ENCODE data around the gene EPB41L2.
"Not testable (repeated sequence)": the region's sequence is repeated elsewhere in the genome, so short reads cannot be mapped to it uniquely, and the experiment has no call there.

Gene EPB41L2

DNA sequence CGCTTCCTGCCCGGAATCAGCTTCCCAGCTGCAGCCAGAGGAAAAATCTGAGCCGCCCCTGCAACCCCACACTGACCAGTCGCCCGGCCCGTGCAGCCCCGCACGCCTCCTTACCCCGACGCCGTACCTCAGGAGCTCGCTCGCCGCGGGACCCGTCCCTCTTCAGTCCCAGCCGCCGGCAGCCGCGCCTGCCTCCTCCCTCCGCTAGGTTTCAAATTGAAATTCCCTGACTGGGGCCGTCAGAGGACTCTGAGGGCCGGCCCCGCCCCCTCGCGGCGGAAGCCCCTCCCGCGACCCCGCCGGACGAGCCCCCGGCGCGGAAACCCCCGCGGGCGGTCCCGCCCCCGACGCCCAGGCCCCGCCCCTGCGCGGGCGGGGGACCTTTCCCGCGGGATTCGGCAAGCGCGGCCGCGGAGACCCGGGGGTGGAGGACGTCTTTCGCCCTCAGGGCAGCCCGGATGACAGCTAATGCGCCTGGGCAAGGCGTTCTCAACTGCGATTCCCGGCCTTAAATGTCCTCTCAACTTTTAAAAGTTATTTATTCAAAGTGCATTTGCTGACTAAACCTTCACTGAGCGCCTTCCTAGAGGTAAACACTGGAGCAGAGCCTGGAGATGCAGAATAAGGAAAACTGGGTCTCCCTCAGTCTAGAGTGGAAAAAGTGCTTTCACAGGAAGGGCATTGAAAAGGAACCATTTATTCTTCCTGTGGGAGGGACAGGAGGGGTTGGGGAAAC is at the start of gene EPB41L2:
Gene EPB41L2 (minus strand): TSS at position 218 of the 736 bp plus-strand sequence. CDS start 106,760 bp downstream, outside the sequence.
- peak; percentile 70 for DNase-seq (ENCODE audit: low read depth, low spot score)

DNA sequence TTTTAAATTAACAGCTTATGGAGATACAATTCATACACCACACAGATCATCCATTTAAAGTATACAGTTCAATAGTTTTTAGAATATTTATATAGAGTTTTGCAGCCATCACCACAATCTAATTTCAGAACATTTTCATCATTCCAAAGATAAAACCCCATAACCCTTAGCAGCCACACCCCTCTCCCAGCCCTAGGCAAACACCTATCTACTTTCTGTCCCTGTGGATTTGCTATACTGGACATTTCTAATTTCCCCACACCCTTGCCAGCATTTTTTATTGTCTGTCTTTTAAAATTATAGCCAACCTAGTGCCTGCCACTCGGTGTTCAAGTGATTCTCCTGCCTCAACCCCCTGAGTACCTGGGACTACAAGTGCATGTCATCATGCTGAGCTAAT is 49.2 kb upstream of the EPB41L2 start:
- no peak for DNase-seq (ENCODE audit: low read depth, low spot score)

DNA sequence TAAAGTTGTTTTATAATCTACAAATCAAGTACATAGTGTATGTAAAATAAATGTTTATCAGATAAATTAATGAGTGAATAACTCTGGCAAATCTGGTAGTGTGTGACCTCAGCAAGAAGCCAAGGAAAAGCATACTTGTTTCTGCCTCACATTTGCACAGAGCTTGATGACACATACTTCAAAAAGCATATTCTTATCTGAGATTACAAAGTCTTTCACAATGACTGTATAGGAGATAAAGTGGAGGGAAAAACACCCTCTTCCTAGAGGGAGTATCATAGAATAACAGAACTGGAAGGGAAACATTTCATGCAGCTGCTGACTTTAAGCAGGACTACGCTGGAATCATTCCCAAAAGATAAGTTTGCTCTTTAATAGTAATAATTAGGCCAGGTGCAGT is 44.1 kb upstream of the EPB41L2 start:
- no peak for DNase-seq (ENCODE audit: low read depth, low spot score)

DNA sequence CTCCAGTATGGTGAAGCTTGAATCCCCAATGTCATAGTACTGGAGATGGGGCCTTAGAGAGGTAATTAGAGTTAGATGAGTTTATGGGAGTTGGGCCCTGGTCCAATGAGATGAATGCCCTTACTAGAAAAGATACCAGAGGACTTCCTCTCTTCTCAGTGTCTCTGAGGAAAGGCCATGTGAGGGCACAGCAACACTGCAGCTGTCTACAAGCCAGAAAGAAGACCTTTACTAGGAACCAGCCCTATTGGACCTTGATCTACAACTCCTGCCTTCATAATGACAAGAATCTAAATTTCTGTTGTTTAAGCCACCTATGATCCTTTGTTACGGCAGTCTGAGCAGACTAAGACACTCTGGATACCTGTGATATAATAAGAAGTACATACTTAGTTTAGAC is 40.9 kb upstream of the EPB41L2 start:
- DNase-seq (ENCODE audit: low read depth, low spot score) = no peak

DNA sequence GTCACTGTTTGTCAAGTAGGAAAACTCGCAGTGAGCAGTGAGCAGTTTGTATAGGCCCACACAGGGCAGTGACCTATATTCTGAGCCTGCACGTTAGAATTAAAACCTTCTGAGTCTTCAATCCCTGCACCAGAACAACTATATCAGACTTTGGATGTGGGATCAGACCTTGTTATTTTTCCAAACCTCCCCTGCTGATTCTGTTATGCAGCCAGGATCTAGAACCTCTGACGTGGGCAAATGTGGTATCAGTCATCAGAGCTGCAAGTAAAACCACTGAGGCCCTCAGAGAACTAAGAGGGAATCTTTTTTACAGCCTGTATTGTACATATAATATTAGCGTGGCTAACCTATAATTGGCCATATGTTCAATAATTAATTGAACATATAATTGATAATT is 40.3 kb upstream of the EPB41L2 start:
- DNase-seq (ENCODE audit: low read depth, low spot score) = peak; percentile 78

DNA sequence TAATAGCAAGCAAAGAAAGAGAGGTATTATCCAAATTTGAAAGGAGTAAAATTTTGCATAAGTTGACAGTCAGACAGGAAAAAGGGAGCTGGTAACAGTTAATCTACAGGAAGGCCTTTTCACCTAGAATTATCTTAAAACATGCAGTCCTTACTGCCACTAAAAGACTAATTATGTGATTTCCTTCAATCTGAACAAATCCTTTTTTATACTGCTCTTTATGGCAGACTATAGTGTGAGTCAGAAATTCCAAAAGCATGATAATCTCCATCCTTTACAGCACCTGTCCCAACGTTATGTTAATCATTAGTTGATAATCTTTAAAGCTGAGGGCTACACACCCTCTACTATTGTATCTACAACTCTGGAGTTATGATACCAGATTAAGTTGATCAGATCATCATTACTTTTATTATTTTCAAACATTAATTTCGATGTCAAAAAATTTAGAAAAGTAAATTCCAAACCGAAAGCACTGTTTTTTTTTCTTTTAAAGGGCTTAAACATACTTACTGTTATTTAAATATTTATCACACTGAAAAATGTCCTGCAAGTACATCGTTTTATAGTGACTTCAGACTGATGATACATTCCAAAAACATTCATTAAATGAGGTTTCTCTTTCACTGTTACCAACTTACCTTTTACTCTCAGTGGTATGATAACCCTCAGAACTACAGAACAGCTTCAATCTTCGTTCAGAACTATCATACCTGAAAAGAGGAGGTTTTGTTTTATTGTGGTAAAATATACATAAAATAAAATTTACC is 39.1 kb upstream of the EPB41L2 start:
- no peak for DNase-seq (ENCODE audit: low read depth, low spot score)

DNA sequence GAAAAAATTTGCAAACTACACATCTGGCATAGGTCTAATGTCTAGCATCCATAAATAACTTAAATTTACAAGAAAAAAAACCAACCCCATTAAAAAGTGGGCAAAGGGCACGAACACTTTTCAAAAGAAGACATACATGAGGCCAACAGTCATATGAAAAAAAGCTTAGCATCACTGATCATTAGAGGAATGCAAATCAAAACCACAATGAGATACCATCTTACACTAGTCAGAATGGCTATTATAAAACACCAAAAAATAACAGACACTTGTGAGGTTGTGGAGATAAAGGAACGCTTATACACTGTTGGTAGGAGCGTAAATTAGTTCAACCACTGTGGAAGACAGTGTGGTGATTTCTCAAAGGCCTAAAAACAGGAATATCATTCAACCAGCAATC is 33.7 kb upstream of the EPB41L2 start:
- no peak for DNase-seq (ENCODE audit: low read depth, low spot score)

DNA sequence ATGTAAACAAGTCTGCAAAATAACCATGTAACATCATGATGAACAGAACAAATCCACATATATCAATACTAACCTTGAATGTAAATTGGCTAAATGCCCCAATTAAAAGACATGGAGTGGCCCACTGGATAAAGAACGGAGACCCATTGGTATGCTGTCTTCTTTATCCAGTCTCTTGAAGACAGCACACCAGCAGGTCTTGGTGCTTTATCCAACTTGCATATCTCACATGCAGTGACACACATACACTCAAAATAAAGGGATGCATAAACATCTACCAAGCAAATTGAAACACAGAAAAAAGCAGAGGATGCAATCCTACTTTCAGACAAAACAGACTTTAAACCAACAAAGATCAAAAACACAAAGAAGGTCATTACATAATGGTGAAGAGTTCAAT is 30.3 kb upstream of the EPB41L2 start:
- DNase-seq (ENCODE audit: low read depth, low spot score) = no peak

DNA sequence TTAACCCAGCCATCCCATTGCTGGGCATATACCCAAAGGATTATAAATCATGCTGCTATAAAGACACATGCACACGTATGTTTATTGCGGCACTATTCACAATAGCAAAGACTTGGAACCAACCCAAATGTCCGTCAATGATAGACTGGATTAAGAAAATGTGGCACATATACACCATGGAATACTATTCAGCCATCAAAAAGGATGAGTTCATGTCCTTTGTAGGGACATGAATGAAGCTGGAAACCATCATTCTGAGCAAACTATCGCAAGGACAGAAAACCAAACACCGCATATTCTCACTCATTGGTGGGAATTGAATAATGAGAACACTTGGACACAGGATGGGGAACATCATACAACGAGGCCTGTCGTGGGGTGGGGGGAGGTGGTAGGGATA is 28.9 kb upstream of the EPB41L2 start:
- not testable (repeated sequence) for DNase-seq (ENCODE audit: low read depth, low spot score)

DNA sequence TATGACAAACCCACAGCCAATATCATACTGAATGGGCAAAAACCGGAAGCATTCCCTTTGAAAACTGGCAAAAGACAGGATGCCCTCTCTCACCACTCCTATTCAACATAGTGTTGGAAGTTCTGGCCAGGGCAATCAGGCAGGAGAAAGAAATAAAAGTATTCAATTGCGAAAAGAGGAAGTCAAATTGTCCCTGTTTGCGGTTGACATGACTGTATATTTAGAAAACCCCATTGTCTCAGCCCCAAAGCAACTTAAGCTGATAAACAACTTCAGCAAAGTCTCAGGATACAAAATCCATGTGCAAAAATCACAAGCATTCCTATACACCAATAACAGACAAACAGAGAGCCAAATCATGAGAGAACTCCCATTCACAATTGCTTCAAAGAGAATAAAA is 27.3 kb upstream of the EPB41L2 start:
- DNase-seq (ENCODE audit: low read depth, low spot score) = not testable (repeated sequence)

DNA sequence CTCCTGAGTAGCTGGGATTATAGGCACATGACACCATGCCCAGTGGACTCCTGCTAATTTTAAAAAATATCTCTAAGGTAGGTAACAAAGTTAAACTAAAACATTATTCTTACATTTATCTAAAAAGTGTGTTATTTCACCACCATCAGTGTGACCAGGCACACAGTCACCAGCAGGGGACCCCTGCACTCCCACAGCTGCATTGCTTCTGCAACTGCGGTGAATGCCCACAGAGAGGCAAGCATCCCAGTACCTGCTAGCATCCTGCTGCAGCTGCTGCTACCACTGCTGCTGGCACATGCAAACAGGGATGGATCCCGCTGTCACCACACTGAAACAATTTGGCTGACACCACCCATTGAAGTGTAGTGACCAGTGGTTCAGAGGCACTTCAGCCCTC is 21.9 kb upstream of the EPB41L2 start:
- DNase-seq (ENCODE audit: low read depth, low spot score) = no peak

DNA sequence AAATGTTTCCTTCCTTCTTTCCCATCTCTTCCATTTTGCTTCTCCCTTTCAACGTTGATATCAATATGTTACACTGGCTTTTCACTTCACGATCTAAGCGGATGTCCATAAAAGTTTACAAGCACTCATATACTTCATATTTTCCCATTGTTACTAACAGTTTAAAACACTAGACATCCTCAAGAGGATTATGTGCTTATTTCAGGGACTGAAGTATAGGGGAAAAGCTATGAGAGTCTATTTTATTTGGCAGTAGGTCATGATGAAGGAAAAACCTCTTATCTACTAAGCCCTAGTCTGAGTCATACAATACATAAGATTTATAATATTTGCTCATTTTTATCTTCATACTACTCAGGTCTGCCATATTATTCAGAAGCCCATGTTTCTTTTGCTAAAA is 20.6 kb upstream of the EPB41L2 start:
- DNase-seq (ENCODE audit: low read depth, low spot score) = no peak

DNA sequence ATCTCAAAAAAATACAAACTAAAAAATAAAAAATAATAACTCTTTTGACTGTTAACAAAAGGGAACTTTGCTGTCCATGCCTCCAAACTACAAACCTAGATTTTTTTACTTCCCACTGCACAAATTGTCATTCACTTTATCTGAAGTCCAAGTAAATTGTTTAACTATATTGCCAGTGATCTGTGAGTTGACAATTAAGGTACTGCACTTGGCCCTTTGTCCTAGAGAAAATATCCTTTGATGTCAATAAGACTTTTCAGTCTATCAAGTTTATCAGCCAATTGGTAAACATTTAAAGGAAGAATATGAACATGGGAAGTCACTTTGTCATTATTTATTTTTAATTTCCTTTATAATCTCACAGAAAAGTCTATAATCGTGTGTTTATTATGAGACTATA is 19.3 kb upstream of the EPB41L2 start:
- no peak for DNase-seq (ENCODE audit: low read depth, low spot score)

DNA sequence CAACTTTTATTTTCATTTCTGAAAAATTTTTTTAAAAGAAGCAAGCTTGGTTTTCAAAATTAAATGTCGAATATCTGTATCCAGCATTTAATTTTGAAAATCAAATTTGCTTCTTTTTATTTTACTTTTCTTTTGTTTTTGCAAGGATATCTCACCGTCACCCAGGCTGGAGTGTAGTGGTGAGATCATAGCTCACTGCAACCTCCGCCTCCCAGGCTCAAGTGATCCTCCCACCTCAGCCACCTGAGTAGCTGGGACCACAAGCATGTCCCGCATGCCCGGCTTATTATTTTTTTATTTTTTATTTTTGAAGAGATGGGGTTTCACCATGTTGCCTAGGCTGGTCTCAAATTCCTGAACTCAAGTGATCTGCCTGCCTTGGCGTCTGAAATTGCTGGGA is 17.0 kb upstream of the EPB41L2 start:
- no peak for DNase-seq (ENCODE audit: low read depth, low spot score)

DNA sequence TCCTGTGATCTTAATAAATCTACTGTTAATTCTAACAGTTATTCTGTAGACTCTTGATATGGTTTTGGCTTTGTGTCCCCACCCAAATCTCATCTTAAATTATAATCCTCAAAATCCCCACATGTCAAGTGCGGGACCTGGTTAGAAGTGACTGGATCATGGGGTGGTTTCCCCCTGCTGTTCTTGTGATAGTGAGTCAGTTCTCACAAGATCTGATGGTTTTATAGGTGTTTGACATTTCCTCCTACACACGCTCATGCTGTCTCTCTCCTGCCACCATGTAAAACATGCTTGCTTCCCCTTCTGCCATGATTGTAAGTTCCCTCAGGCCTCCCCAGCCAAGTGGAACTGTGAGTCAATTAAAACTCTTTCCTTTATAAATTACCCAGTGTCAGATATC is 10.5 kb upstream of the EPB41L2 start:
- DNase-seq (ENCODE audit: low read depth, low spot score) = no peak

DNA sequence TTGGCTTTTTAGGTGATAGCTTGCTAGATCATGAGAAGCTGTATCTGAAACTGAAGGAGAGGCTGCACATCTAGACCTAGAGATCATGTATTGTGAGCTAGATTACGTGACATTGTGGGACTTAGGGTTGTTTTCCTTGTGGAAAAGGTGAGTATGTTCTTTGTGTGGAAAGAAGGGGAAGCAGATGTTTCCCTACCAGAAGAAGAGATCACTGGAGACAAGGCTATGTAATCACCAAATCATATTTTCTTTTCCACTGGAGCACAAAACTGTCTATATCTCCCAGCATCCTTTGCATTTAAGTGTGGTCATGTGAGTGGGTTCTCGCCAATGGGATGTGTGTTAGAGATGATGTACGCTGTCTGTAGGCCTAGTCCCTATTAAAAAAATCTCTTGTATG is 7.0 kb upstream of the EPB41L2 start:
- DNase-seq (ENCODE audit: low read depth, low spot score) = no peak

DNA sequence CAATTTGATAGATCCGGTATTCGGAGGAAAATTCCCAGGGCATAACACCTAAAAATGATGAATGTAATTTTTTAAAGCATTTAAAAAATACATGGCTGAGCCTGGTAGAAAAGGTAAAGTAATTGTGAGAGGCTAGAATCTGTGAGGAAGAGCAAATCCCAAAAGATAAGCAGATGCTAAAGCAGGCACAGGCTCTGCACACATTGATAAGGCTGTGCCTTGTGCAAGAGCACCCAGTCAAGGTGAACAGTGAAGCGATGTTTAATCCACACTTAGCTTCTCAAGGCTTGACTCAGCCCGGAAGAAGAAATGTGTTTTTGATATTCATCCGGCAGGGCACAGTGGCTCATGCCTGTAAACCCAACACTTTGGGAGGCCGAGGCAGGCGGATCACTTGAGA is 5.1 kb upstream of the EPB41L2 start:
- no peak for DNase-seq (ENCODE audit: low read depth, low spot score)

DNA sequence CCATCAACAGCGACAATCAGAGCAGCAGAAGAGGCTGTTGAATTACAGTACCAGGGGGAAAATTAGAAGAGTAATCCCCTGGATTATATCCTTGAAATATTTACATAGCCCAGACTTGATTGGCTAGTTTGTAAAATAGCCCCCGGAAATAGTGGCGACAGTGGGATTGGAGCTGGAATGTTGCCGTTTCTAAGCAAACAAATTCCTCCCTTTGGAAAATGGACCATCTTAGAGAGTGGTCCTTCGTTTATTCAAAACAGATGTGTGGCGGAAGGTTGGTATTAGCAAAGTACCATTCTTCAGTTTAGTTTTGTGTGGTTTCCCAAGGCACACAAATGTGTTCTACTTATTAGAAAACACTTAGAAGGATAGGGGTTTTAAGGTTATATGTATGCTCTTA is 4.5 kb upstream of the EPB41L2 start:
- no peak for DNase-seq (ENCODE audit: low read depth, low spot score)

DNA sequence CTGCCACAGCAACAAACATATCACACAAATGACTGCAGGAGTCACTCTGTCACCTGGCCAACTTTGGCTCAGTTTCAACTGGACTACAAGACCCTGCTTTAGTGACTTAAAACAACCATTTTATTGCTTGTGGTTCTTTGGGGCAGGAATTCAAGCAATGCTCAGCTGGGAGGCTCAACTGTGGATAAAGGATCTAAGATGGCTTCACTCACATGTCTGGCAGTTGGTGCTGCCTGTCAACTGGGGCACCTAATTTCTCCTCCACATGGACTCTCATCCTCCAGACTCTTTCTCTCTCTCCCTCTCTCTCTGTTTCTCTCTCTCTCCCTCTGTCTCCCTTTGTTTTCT is 2.8 kb upstream of the EPB41L2 start:
- no peak for DNase-seq (ENCODE audit: low read depth, low spot score)

DNA sequence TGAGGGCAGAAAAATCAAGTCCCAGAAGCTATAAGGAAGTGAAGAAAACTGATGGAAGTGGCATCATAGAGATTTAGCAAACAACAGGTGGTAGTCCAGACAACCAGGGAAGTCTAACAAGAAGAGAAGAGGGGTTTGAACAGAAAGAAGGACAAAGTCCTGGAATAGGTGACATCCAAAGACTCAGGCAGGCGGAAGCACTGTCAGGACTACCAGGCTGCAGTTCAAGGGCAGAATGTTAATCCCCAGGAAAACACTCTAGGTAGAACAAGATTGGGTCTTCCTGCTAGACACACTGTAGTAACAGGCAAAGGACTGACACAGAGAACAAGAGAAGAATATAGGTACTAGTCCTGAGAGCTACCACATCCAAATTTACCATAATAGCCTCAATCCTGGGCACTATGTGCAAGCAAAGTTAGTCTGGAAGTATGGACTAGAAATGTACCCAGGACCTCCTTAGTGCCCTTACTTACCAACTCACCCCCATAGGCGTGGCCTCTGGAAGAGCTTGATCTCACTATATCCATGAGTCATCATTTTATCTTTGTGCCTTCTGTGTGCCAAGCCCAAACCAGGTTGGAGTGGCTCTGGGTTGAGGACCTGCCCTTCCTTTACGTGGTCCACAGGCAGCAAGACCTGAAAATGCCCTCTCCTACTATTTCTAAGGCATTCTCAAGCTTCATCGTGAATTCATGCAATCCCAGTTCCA is 2.2 kb upstream of the EPB41L2 start:
- no peak for DNase-seq (ENCODE audit: low read depth, low spot score)

DNA sequence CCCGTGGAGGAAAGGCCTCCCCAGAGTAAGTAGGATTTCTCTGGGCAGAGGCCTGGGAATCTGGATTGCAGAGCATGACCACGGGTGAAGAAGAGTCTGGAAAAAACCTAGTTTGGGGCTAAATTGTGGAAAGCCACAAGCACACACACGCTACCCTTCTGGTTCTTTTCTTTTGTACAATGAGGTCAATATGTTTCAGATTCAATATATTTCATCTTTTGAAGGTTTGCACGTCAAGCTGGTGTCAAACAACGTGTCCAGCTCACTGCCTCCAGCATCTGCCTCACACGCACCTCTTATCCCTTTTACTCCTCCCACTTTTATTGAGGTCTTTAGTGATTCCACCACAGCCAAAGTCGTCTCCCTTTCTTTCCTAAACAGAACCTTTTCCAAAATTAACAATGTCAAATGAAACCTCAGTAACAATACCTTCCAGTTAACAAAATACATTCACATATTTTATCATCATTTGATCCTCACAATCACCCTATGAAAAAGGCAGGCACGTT is 773 bp upstream of the EPB41L2 start:
- DNase-seq (ENCODE audit: low read depth, low spot score) = no peak

DNA sequence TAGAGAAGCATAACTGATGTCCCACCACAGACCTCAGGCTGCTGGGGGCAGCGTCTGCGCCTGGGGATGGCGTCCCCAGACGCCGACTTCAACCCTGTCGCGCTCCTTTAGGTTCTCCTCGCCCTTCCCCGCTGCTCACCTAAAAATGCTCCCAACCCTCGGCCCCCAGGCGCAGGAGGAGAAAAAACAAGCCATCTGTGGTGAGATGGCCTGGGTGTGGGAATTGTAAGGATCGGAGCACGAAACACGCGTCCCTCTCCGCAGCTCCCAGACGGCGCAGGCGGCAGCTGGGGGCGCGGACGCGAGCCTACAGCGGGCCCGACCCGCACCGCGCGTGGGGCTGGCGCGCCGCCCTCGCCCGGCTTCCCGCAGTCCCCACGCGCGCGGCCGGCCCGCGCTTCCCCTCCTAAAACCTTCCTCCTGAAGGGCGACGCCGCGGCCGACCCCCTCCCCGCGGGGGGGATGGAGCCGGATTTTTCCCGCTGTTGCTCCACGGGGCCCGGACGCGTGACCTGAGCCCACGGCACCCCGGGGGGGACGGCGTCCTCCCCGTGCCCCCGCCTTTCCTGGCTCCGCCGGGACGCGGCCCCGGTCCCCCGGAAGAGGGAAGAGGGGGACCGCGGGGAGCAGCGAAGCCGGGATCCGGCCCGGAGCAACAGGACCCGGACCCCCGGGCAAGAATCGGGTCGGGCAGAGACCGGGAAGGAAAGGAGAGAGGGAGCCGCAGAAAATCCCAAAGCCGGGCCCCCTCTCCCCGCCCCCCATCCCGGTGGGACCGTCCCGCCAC is 611 bp downstream of the EPB41L2 start:
- no peak for DNase-seq (ENCODE audit: low read depth, low spot score)
